ENCODE measurements around the gene KBTBD2.
"Not testable (repeated sequence)": the region's sequence is repeated elsewhere in the genome, so short reads cannot be mapped to it uniquely, and the experiment has no call there.

The KBTBD2 gene

DNA sequence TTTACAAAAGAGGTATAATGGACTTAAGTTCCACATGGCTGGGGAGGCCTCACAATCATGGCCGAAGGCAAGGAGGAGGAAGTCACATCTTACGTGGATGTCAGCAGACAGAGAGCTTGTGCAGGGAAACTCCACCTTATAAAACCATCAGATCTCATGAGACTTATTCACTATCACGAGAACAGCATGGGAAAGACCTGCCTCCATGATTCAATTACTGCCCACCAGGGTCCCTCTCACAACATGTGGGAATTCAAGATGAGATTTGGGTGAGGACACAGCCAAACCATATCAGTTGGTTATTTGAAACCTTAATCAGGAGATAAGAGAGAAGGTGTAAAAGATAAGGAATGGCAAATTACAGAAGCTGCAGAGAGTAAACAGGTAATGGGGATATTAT is 40.9 kb downstream of the KBTBD2 start:
- H3K9me3 Mint-ChIP-seq; H3K36me3 Mint-ChIP-seq (ENCODE audit: low read depth); H3K4me3 Mint-ChIP-seq; H3K27ac Mint-ChIP-seq: not testable (repeated sequence)
- Mint-ChIP-seq H3K4me1 (ENCODE audit: low read depth) (peaks cover 11% of the 10 kb centered on the region), H3K27me3 (peaks cover 52% of the 10 kb centered on the region)

DNA sequence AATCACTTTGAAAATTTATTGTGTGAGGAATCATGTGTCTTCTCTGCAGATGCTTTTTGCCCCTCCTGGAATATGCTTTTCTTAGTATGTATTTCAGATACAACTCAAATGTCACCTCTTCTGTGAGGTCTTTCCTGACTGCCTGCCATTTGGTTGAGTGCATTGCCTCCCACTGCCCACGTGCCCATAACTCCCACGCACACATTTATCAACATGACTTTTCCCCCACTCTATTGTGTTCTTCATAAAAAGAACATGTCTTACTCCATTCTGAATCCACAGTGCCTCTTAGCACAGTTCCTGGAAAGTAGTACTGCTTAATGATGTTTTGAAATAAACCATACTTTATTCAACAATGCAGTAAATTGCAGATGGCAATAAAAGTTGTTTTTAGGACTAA is 42.9 kb downstream of the KBTBD2 start:
- H3K9me3 Mint-ChIP-seq; H3K27ac Mint-ChIP-seq; H3K36me3 Mint-ChIP-seq (ENCODE audit: low read depth); H3K4me3 Mint-ChIP-seq: not testable (repeated sequence)
- Mint-ChIP-seq H3K4me1 (ENCODE audit: low read depth) (peaks cover 11% of the 10 kb centered on the region), H3K27me3 (peaks cover 38% of the 10 kb centered on the region)

DNA sequence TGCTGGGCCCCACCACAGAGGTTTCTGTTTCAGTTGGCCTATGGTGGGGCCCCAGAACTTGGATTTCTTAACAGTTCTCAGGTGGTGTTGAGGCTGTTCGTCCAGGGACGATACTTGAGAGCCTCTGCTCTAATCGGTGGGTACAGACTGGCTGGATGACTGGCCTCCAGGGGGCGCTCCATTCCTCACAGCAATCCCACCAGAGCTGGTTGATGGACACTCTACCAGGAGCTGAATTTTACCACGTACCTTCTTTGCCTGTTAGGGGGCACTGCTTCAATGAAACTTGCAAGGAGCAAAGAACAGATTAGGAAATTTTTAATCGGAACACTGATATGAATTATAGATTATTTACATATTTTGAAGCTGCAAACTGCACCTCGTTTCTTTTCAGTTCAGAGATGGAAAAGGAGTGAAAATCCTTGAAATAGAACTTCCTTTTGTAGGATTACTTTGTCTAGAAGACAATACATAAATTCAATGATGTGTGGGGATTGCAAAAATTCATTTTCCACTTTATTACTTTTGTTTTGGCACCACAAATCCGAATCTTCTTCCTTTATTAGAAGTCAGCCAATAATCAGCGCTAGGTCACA is 44.8 kb downstream of the KBTBD2 start:
- H3K36me3 Mint-ChIP-seq (ENCODE audit: low read depth), result no peaks in the 10 kb centered on the region
- H3K4me1 Mint-ChIP-seq (ENCODE audit: low read depth), result peaks cover 11% of the 10 kb centered on the region
- peak overlapping the region; percentile 9 for H3K4me3 Mint-ChIP-seq
- peaks cover 29% of the 10 kb centered on the region for H3K27me3 Mint-ChIP-seq
- H3K27ac Mint-ChIP-seq, result peak overlapping the region; percentile 49
- no peaks in the 10 kb centered on the region for H3K9me3 Mint-ChIP-seq

DNA sequence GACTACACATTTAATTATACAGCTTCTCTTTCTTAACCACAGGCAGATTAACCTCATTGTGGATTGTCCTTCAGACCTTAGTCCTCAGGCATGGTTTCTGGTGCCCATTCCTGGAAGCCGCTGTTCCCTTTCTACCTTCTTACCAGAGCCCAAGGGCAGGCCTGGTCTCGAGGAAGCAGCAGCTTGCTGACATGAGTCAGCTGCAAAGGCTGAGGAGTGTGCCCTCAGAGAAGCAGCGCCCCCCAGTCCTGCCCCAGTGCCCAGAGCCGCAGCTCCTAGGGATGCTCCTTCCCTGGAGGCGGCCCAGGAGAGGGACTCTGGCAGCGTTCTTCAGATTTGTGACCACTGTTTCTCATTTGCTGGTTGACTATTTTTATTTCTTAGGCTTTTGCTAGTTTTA is 46.8 kb downstream of the KBTBD2 start:
- peaks cover 11% of the 10 kb centered on the region for H3K4me1 Mint-ChIP-seq (ENCODE audit: low read depth)
- H3K9me3 Mint-ChIP-seq; H3K36me3 Mint-ChIP-seq (ENCODE audit: low read depth); H3K4me3 Mint-ChIP-seq; H3K27ac Mint-ChIP-seq: not testable (repeated sequence)
- H3K27me3 Mint-ChIP-seq, result peaks cover 18% of the 10 kb centered on the region

DNA sequence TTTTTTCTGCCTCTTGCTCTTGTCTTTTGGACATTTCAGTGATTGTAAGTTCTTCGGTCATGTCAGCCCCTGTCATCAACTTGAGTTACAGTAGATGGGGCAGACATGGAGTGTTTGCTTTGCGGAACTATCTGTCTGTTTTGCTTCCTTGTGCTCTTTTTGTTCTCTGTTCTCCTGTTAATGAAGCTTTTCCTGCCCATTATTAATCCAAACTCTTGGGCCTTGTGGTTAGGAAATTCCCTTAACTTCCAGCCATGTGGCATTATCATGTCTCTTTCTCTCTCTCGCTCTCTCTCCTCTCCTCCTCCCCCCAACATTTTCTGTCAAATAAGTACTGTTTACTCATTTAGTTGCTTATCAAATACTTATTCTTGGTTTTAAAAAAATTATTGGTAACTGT is 47.8 kb downstream of the KBTBD2 start:
- not testable (repeated sequence) for H3K4me3 Mint-ChIP-seq; H3K27ac Mint-ChIP-seq; H3K27me3 Mint-ChIP-seq; H3K36me3 Mint-ChIP-seq (ENCODE audit: low read depth); H3K9me3 Mint-ChIP-seq
- H3K4me1 Mint-ChIP-seq (ENCODE audit: low read depth), result peaks cover 11% of the 10 kb centered on the region

DNA sequence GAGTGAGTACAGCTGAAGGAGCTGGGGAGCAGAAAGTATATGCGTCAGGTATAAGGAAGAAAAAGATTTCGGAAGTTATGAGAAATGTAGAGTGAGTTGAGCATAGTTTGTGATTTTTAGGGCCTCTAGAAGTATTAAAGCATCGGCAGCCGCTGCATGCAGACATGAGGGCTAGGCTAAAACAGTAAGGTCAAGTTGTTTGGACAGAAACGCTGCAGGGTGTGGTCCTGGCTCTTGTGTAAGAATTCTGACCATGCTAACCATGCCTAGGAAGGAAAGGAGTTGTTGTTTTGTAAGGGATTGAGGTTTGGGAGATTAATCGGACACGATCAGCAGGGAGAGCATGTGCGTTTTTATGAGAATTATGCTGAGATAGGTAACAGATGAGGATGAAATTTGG is 51.7 kb downstream of the KBTBD2 start:
- not testable (repeated sequence) for H3K9me3 Mint-ChIP-seq; H3K4me1 Mint-ChIP-seq (ENCODE audit: low read depth); H3K27me3 Mint-ChIP-seq; H3K27ac Mint-ChIP-seq; H3K4me3 Mint-ChIP-seq; H3K36me3 Mint-ChIP-seq (ENCODE audit: low read depth)

DNA sequence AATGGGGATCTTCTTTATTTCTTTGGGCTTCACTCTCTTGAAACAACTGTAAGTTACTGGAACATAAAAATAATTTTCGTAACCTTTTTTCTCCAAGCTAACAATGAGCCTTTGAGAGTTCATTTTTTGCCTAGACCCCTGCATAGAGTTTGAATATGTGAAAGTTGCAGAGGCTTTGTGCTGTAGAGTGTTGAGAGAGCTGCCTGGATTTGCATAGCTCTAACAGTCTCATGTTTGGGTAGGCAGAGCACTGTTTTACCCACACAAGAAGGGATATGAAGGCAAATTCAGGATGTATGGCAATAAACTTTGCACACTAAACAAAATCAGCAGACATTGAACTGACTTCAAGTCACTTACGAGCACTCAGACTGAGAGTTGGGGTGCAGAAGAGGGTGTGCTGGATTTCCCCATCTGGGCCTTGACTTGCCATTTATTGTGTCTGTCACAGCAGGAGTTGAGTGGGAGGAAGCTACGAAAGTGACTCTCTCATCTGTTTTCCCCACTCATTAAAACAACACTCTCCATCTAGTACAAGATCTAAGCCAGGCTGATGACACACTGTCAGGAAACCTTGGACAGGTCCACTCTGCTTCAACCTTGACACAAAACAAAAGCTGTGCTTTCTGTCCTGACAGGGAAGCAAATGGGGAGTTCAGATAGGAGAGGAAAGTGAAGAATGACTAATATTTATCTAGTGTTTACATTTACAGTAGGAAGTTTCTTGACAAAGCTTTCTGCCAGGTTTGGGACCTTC is 62.4 kb downstream of the KBTBD2 start:
- not testable (repeated sequence) for H3K27ac Mint-ChIP-seq; H3K4me3 Mint-ChIP-seq; H3K36me3 Mint-ChIP-seq (ENCODE audit: low read depth); H3K4me1 Mint-ChIP-seq (ENCODE audit: low read depth); H3K9me3 Mint-ChIP-seq
- H3K27me3 Mint-ChIP-seq, result peaks cover 20% of the 10 kb centered on the region

Measured in stimulated activated naive CD8-positive, alpha-beta T cell treated with anti-CD3 and anti-CD28 coated beads, Interleukin-15, Interleukin-2, amounts not matched to agents 100 ng/mL and 50 ng/mL, for 24 hours (primary cell).